ENCODE data around the gene CDC27. TPM values are rescaled to one million over a fixed set of nuclear protein-coding genes. Genes with fewer than 3 reads are reported as not detected.

CDC27 gene
- total and polyA plus RNA-seq, 2 of the 4 experiments (the other 2 are of a cell fraction), result 47.7 to 190 TPM

GRCh38 chr17:47096343-47096742, 92.8 kb downstream of the CDC27 start:
- no TSS peak for BruUV-seq (replicated peaks)
- no peak overlapping the region for H4K91ac ChIP-seq (ENCODE audit: insufficient read depth, low read depth, low read length)
- H2AFZ ChIP-seq (replicated peaks; ENCODE audit: low read length, poor library complexity), result no peak overlapping the region
- no peak overlapping the region for H3K4me2 ChIP-seq (ENCODE audit: low read depth, low read length)
- peaks cover 2% of the 10 kb centered on the region; the same call in 1 of the 2 replicates for H3K4me1 ChIP-seq (ENCODE audit: control insufficient read depth, insufficient read depth, low read length)
- ChIA-PET POLR2A (ENCODE audit: unreplicated experiment) (interaction anchor here (0.7 kb wide), 1 partner anchor 21 kb away, joined by 12 read pairs; no protein-coding TSS in a partner anchor), CTCF (no interaction called here)
- TF ChIP-seq BHLHE40 (IDR thresholded peaks at IDR 0.05; ENCODE audit: low read depth, low read length), result no peak
- TF ChIP-seq SMC3 (IDR thresholded peaks at IDR 0.05; ENCODE audit: low read depth, low read length), result no peak
- no peak for TF ChIP-seq RFX5 (IDR thresholded peaks at IDR 0.05; ENCODE audit: low read depth, low read length)
- TF ChIP-seq FOS (IDR thresholded peaks at IDR 0.05; ENCODE audit: low read depth, low read length), result no peak
- no peak for TF ChIP-seq RAD21 (IDR thresholded peaks at IDR 0.05; ENCODE audit: low read length)
- TF ChIP-seq NFE2L2 (IDR thresholded peaks at IDR 0.05; ENCODE audit: low read depth, low read length), result no peak
- no peak for TF ChIP-seq POLR2A (IDR thresholded peaks at IDR 0.05; ENCODE audit: low read depth, low read length)
- TF ChIP-seq MAFK (IDR thresholded peaks at IDR 0.05; ENCODE audit: low read depth, low read length), result no peak
- TF ChIP-seq ELK1 (IDR thresholded peaks at IDR 0.05; ENCODE audit: borderline replicate concordance, low read depth, low read length), result no peak
- TF ChIP-seq USF2 (IDR thresholded peaks at IDR 0.05; ENCODE audit: low read depth, low read length), result no peak
- TF ChIP-seq MXI1 (IDR thresholded peaks at IDR 0.05; ENCODE audit: borderline replicate concordance, low read depth, low read length), result no peak
- TF ChIP-seq RCOR1 (IDR thresholded peaks at IDR 0.05; ENCODE audit: insufficient replicate concordance, low read length), result no peak
- no peak for TF ChIP-seq MAZ (IDR thresholded peaks at IDR 0.05; ENCODE audit: borderline replicate concordance, low read depth, low read length)
- no peak for TF ChIP-seq CHD1 (IDR thresholded peaks at IDR 0.05; ENCODE audit: low read depth, low read length)
- TF ChIP-seq CEBPB (IDR thresholded peaks at IDR 0.05; ENCODE audit: low read depth, low read length), result no peak
- TF ChIP-seq CTCF (conservative IDR thresholded peaks at IDR 0.05; ENCODE audit: low read depth, low read length), result no peak
- H3K18ac ChIP-seq (ENCODE audit: low read depth, low read length), result no peak overlapping the region
- DNase-seq (no peak), ATAC-seq (ENCODE audit: low read depth) (no peak)
- in situ Hi-C loops (cut with MboI; ENCODE audit: low sequenced_read_pairs), result no loop called here
- no peak overlapping the region for H4K8ac ChIP-seq (ENCODE audit: low read depth in 2 of 2, low read length in 2 of 2)
- no peak overlapping the region for H3K4ac ChIP-seq (ENCODE audit: low read depth, low read length)
- H3K23ac ChIP-seq (ENCODE audit: low read depth, low read length), result no peak overlapping the region
- H3K27me3 ChIP-seq (ENCODE audit: control insufficient read depth, insufficient read depth, low read length), result no peaks in the 10 kb centered on the region
- WGBS, 2 experiments (ENCODE audit: extremely low coverage in 2 of 2, insufficient read length in 1 of 2), result no CpG with 5 or more reads among the region's 3 CpGs
- intact Hi-C loops (cut with micrococcal nuclease), result no loop called here
- H2BK20ac ChIP-seq (ENCODE audit: low read depth, low read length), result no peak overlapping the region
- no peak overlapping the region for H4K5ac ChIP-seq (ENCODE audit: low read depth, low read length)
- H3K56ac ChIP-seq (ENCODE audit: extremely low read depth, insufficient read depth, low read length), result no peak overlapping the region
- no peak overlapping the region for H3K4me3 ChIP-seq (ENCODE audit: insufficient read depth, low read depth, low read length)
- 0 out of 2 replicates have a peak, but pooled peaks cover 2% of the 10 kb centered on the region for H3K9me3 ChIP-seq (ENCODE audit: control insufficient read depth, insufficient read depth, low read length)
- H2BK120ac ChIP-seq (ENCODE audit: low read depth, low read length), result no peak overlapping the region
- H3K79me1 ChIP-seq (ENCODE audit: low read depth in 1 of 2, low read length in 2 of 2), result peaks cover 15 to 28% of the 10 kb centered on the region in 2 experiments
- dilution Hi-C loops (cut with HindIII; ENCODE audit: low sequenced_read_pairs, unreplicated experiment), result no loop called here
- peaks cover 3% of the 10 kb centered on the region for H3K36me3 ChIP-seq (ENCODE audit: control insufficient read depth, insufficient read depth, low read length)
- H3K27ac ChIP-seq (ENCODE audit: insufficient read depth, low read length), result no peak overlapping the region
- H2BK15ac ChIP-seq (ENCODE audit: low read depth, low read length), result no peak overlapping the region
- H4K20me1 ChIP-seq (ENCODE audit: insufficient read depth, low read length), result peaks cover 3% of the 10 kb centered on the region; the same call in 1 of the 2 replicates
- H3K9me1 ChIP-seq (ENCODE audit: insufficient read depth, low read length), result peaks cover 3% of the 10 kb centered on the region; the same call in 1 of the 2 replicates
- H3K14ac ChIP-seq (replicated peaks; ENCODE audit: low read depth, low read length), result no peak overlapping the region
- no peak overlapping the region for H2AK5ac ChIP-seq (ENCODE audit: low read depth, low read length)
- H2AK9ac ChIP-seq (replicated peaks; ENCODE audit: low read depth, low read length, poor library complexity), result no peak overlapping the region
- no peak overlapping the region for H3K9ac ChIP-seq (ENCODE audit: low read depth, low read length)
- no peak overlapping the region for H2BK5ac ChIP-seq (ENCODE audit: low read depth, low read length, poor library complexity, severe bottlenecking)
